HG02885 (cell line): ENCODE results near the gene SHB.
"Not testable (repeated sequence)": the region's sequence is repeated elsewhere in the genome, so short reads cannot be mapped to it uniquely, and the experiment has no call there.

Experiments used
- ATAC-seq: cut with Tn5 transposase; IDR thresholded peaks from one replicate; pipeline ENCODE4 v1.9.1; 2021; ENCODE audit warnings: mild to moderate bottlenecking; ENCODE audit not compliant: unreplicated experiment, poor library complexity

The SHB gene

DNA sequence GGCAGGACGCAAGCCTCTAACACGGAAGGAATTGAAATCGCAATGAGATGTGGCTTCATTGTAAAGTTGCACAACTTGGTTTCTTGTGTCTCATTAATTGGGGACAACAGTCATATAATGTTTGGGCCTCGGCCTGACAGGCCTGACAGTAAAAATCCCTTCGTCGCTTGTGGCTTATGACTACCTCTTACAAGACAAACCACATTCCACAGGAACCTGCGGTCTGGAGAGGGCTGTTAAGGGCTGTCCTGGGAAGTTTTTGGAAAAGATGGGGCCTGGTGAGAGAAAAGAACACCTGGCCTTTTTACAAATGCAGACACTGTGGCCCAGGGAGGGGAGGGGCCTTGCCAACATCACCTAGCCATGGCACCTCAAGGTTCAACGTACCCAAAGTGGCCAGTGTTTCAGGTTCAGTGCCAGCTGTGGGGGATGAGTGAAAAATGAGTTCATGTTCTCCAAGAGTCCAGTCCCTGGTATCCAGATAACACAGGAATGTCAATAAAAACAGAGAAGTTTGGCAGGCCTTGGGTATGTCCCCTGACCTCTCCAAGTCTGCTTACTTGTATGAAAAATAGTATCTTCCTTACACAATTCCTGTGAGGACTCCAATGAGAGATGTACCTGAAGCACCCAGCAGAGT is 22.2 kb downstream of the SHB start:
- no peak for ATAC-seq

DNA sequence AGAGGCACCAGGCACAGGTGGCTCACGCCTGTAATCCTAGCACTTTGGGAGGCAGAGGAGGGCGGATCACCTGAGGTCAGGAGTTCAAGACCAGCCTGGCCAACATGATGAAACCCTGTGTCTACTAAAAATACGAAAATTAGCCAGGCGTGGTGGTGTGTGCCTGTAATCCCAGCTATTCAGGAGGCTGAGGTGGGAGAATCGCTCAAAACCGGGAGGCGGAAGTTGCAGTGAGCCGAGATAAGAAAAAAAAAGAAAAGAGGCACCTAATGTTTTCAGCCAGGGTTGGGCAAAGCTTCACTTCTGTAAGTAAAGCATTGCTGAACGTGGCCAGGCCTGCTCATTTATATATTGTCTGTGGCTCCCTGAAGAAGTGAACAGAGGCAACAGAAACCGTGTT is 23.1 kb downstream of the SHB start:
- not testable (repeated sequence) for ATAC-seq

DNA sequence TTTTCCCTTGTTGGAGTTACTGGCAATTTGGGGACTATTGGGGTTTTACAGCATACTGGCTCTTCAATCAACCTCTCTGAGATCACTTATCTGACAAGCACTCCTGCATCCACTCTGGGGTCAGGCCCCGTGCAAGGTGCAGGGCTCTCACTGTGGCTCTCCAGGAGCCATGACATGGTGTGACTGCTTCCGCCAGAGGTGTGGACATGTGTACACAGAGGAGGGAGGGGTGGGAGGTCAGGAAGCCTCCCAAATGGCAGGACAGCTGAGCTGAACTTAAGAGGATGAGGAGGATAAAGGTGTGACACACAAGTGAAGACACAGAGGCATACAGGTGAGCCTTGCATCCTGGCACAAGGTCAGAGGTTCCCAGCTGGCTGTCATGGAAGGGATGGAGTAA is 24.3 kb downstream of the SHB start:
- ATAC-seq: no peak

DNA sequence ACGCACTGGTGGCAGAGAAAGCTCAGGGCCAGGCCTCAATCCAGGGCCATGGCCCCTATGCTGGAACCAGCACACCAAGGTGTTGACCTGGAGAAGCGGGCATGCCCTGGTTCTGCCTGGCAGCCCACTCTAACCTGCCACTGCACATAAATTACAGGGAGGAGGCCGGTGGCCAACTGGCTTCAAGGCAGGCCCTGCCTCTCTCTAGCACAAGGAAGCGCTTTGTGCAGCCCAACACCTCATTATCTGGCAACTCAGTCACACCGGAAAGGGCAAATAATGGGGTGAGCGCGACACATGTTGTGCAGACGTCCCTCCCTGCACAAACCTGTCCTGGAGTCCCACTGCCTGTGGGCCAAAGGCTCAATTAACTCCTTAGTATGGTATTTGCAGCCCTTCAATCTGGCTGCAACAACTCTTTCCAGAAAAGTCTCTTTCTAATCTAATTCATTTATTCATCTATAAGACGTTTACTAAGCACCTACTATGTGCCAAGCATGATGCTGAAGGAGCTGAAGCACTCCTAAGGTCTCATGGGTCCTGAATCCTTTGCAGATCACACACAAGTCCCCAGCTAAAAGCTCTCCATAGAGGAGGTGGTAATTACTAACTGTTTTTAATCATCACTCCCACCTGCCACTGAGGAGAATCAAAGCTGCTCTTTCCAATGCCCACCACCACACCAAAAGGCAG is 24.9 kb downstream of the SHB start:
- no peak for ATAC-seq

DNA sequence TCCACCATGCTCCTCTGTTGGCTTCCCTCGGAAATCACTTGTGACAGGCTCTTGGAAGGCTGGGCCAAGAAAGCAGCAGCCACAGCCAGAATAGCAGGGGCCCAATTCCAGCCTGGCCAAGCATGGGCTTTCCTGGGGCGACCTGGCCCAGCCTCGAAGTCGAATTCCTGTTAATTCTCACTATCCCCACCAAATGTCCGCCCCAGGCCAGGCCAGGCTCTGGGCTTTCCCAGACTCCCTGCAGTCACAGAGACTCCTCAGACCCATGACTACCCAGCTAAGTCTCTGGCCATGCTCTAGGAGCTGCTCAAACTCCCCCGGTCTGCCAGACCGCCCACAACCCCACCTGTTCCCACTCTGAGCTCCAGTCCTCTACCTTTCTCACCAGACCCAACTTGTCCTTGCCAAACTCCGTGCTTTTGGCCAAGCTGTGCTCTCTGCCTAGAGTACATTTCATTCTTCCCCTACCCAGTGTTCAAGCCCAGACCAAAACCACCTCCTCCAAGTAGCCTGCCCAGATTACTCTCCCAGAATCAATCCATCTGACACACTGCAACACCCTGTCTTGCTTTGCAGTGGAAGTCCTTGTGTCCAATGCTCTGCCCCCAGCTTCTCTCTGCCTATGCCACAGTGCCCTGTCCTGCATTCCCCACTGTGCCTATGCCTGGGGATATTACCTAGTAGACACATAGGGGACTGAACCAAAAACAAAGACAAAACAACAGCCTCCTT is 26.2 kb downstream of the SHB start:
- ATAC-seq: no peak

DNA sequence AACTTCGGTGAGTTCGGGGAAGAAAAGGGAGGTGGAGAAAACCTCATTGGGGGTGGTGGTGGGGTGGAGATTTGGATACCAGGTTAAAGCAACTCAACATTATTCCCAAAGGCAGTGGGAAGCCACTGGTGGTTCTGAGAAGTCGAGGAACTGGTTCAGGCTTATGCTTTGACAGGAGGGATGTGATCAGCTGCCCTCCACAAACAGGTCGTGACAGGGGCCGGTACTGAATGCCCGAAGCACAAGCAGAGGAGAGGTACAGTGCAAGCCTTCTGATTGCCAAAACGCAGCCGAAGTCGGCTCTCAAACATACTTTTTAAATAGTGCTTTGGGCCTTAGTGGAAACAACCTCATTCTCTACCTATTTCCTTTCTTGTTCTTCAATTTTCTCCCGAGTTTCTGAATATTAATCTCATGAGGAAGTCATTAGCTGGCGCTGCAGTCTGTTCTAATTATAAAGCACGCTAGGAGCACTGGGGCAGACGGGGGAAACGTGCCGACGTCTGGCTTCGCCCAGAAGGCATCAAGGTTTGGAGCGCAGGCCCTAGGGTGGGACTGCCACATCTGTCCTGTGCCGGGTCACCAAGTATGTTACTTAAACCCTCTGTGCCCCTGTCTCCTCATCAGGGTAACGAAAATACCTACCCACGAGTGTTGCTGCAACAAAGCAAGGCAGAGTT is 27.3 kb downstream of the SHB start:
- ATAC-seq: no peak

DNA sequence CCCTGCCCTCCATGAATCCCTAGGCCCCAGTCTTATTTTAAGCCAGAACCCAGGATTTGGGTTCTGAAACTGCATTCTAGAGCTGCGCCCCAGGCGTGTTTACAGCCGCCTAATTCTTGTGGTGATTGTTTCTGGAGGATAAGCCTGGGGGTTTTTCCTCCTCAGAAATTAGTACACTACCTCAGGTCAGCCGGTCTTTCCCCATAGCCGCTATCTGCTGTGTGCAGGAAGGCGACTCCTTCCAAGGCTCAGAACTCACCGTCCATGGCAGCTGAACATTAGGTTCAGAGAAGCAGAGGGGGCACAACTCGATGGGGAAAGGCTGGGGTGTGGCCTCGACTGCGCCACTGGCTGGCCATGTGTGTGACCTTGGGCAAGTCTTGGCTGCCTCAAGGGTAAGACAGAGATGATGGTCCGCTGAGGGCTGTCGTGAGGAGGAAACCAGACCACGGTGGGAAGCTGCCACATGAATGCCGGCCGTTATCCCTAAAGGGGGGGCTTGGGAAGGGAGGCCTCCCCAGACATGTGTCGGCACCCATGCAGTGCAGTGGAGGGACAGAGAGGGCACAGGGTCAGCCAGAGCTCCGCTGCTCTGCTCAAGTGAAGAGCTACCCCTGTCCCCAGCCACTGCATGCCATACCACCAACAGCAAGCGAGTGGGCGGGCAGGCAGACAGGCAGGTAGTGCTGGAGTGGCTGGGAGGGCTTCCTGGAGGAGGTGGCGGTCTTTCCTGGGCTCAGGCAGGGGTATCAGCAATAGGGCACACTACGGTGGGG is 28.9 kb downstream of the SHB start:
- no peak for ATAC-seq

DNA sequence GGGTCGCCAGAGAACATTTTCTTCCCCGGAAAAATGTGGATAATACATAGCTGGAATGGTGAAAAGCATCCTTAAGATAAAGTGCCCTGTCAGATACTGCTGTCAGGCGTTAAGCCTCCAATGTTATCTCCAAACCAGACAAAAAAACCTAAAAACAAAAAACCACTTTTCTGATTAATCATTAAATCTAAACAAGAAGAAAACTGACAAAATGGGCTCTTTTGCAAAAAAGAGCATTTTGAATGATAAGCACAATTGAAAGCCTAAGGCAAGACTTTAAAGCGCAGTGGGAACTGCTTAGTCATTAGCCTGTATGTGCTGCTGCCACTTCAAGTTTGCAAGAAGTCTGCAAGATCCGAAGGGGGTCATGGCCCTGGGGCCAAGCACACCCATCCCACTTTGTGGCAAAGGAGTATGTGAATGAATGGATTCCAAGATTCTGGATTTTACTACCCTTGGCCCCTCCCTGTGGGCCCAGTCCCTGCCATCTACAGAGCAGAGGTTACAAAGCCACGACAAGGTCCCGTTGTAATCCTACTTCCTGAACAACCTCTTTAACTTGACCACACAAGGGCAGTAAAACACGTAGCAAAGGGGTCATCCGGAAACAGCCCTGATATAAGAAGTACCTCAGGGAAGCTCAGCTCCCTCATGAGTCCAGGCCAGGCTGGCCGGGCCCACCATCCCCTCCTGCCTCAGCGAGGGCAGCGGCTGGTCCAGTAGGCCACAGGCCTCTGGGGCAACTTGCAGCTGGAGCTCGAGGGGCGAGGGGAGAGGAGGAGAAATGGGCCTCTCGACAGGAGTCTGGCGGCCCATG is 29.7 kb downstream of the SHB start:
- no peak for ATAC-seq

DNA sequence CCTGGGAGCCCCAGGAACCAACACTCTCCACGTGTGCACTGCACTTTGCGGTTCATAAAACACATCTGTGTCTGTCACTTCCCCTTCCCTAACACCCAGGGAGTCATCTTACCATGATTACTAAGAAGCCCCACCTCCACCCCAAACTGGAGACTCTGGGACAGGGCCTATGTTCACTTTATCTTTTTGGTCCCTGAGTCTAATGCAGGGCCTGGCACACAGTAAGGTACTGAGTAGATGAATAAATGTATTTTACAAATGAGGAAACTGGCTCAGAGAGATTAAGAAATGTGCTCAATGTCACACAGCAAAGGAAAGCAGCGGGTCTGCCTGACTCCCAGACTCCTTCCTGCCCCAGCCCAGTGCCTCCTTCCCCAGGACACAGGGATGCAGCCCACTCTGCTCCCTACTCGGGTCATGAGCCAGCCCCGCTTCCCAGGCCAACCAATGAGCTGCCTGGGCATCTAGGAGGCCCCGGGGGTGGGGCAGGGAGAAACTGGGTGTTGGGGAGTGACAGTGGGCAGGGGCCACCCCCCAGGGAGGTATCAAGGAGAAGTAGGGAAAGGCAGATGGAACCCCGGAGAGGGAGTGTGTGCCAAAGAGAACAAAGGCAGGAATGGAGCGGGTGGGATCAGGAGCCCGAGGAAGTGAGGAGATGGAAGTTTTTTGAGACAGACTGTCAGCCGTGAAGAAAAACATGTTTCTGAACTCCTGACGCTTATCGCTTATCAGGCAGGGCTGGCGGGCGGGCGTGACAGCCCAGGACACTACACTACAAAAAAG is 30.5 kb downstream of the SHB start:
- ATAC-seq: no peak

DNA sequence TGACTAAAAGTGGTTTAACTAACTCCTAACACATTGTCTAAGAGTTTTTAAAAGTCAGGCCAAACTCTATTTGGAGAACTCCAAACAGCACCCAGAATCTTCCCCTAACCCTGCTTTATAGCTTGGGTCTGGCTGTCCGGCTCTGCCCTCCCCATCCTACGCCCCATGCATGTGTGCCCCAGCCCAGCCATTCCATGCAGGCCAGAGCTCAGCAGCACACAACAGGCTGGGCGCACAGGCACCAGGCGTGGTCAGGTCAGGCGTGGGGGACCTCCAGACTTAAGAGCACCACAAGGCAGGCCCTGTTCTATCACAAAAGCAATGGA is 31.1 kb downstream of the SHB start:
- ATAC-seq: no peak

DNA sequence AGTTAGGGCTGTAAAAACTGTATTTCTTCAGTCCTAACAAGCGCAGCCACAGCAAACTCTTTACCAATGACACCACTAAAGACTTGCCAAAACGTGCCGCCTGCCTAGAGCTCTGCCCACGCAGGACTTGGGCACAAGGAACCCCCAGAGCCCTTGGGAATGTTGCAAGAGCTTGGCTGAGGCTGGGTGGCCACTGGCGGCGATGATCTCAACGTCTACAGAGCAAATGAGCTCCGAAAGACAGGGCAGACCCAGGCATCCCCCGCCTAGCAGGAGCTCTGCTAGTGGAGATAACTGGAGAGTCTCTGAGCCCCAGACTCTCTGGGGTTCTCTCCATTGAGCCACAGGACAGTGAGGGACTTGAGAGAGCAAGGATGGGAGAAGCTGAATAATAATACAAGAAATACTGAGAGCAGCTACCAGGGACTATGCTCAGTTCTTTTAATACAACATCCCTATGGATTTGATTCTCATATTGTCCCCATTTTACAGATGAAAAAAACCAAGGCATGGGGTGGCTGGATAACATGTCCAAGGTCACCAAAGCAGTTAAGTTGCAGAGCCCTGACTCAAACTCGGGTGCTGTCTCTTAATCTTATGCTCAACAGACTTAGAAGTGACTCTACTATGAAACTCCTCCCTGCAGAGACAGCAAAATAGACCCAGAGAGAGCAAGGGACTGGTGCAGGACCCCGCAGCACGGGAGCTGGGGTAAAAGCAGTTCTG is 32.5 kb downstream of the SHB start:
- no peak for ATAC-seq

DNA sequence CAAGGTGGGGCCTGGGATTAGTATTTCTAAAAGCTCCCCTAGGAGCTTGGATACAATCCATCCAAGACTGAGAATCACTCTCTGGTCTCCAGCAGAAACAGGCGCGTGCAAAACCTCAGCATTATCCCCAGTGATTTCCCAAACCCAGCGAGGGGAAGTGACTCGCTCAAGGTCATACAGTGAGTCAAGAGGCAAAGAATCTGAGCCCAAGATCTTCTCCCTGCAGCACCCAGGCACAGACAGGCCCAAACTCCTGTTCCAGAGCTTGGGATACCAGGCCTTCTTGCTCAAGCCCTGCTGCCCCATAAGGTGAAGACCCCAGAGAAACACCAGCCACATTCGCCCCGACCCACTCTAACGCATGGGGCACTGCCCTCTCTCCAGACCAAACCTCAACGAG is 33.2 kb downstream of the SHB start:
- no peak for ATAC-seq

DNA sequence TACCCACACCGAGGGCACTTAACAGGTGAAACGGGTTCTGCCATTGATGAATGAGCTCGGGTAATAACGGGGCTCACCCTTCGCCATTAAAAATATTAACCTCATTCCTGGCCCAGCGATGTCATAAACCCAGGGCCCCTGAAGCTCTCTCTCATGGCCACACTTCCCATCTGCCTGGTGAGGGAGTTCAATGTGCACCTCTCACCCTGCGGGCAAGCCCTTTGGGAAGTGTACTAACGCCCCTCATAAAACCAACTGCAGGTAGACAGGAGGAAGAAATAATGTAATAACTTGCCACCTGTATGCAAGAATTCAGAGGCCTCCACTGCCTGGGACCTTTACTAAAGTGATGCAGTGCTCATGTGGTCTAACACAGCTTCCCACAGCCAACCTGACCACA is 35.1 kb downstream of the SHB start:
- ATAC-seq: no peak

DNA sequence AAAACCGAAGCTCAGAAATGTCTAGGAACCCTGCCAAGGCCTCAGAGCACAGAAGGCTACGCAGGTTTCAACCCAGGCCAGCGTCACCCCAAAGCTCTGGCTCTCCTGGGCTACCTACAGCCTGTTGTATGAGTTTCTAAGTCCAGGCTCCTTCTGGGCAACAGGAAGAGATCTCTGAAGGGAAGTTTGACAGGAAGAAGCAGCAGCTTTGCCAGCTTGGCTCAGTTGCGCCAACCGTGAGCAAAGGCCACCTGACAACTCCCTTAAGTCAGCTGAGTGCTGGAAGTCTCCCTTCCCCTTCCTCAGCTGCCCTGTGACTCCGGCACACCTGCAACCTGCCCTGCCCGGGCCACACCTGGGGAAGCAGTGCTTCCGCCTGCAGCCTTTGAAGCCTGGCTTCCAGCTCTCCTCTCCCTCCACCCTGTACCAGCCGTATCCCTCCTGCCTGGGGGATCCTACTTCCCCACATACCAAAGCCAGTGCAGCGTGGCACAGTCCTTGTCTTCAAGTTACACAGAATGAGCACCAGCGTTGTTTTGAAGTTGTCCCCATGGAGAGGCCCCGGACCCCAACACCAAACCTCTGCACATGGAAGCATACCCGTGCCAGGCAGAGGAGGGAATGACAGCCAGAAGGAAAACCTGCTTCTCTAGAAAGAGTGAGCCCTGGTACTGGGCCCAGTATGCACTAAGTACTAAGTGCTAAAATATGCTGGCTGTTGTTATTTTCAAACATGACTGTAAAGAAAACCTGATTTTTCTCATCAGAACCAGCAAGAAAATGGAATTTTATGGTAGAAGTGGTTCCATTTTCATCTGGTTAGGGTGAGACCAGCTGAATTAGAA is 36.5 kb downstream of the SHB start:
- no peak for ATAC-seq

DNA sequence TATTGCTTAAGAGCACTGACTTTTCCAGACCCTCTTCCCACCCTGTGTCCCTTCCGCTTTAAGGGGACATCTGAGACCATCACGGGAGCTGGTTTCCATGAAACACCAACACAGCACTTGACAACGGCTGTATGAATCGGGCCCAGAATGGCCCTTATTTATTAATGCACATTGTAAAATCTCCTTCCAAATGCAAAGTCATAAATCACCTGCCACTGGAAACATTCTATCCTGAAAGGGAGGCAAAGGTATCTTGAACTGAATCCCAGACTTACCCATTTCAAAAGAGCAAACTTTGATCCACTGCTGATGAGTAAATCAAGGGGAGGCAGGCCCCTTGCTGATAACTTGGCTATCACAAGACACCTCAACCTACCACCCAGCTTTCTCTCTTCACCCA is 37.4 kb downstream of the SHB start:
- no peak for ATAC-seq

DNA sequence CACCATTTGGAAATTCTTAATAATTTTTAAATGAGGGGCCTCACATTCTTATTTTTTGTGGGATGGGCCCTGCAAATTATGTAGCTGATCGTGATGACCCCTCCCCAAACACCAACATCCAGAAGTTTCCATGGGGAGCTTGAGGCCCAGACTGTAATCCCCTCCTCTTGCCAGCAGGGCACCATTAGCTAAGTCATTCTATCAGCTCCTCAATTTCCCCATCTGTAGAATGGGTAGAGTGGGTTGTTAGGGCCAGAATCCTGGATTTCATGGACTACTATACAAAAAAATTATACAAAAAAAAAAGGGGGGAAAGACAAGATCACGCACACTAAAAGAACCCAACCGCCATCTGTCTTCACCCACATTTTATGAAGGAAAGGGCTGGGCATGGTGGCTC is 38.4 kb downstream of the SHB start:
- ATAC-seq: no peak

DNA sequence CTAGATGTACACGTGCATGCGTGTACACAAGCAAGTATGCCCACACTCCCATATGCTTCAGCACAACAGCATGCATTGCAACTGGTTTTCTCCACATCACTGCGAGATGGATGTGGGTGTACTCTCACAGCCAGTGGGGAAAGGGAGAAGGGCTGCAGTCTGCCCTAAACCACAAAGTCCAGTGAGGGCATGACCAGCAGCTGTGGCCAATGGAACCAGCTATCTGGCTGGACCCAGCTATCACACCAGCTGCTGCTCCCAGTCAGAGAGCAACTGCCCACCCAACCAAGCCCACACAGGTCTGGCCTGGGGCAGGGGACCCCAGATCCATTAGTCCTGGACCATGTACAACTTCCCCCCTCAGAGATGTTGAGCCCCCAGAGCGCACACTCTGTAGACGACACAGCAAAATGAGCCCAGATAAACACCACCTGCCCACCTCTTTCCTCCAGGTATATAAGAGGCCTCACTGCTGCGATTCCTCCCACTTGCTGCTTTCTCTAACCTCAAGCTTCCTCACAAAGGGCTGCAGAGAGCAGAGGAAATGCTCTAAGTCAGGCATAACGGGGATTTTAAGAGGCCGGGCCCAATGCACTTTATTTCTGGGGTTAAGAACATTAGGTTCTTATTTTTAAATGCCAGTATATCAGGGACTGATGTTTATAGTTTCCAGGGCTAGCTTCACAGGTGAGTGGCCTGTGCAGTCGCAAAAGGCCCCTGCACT is 39.0 kb downstream of the SHB start:
- ATAC-seq: peak; percentile 52
